ENCODE data around the gene LZTS3.
"Not testable (repeated sequence)": the region's sequence is repeated elsewhere in the genome, so short reads cannot be mapped to it uniquely, and the experiment has no call there.

LZTS3 gene

DNA sequence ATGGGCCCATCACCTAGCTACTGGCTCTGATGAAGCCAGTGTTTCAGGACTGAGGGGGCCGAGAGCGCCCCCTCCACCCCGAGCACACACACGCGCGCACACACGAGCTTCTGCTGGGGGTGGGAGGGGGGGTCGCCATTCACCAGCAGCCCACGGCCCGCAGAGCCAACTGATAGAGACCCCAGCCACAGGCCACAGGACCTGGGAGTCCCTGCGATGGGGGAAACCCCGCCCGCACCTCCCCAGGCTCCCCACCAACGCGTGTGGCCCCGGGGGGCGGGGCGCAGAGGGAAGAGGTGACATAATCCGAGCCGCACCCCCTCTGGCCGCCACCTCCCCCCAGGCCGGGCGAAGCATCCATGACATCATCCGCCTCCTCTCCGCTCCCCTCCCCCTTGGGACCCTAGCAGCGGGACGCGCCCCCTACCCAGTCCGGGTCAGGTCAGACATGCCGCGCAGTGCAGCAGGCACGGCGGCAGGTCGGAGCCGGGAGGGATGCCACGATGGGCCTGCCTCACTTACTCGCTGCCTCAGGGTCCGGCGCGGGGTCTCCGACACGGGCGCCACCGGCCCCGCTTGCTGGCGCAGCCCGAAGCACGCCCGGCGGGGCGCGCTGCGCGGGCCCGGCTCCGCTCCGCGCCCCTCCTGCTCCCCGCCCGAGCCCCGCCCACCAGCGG, at the start of gene LZTS3:
Gene LZTS3, minus strand, starts transcription at position 617 of the 677 bp plus-strand sequence. CDS start 6,386 bp downstream, outside the sequence.
- peak; percentile 84 for DNase-seq (ENCODE audit: low read depth)

DNA sequence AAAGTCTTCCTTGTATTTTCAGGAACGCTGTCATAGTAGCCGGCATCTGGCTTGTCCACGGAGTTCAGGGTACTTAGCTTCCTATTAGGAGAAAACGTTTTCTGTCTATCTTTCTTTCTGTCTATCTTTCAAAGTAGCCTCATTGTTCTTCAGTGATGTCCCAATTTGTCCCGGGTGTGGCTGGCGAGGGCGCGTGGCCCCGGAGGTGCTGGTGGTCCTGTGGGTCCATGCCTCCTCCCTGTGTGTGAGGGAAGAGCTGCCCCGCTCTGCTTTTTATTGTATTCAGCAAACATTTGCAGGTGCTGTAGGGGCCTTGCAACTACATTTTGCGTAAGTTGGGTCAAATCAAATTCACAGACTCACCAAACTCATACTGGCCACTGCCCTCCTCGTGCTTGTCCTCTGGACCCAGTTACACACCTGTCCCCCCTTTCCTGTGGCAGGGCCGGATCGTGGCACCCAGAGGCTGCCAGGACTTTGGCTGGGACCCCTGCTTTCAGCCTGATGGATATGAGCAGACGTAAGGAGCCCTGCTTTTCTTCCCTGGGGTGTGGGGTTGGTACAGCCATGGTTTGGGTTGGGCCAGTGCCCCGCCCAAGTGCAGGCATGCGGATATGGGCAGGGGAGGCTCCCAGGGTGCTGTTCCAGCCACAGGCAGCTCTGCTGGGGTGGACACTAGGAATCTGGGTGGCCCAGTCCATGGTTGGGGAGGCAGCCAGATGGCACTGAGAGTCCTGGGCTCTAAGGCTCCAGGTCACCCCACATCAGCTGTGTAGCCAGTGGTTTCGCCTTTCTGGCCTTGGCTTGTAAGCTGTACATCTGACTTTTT, 48.3 kb upstream of the LZTS3 start:
- DNase-seq (ENCODE audit: low read depth) = no peak

DNA sequence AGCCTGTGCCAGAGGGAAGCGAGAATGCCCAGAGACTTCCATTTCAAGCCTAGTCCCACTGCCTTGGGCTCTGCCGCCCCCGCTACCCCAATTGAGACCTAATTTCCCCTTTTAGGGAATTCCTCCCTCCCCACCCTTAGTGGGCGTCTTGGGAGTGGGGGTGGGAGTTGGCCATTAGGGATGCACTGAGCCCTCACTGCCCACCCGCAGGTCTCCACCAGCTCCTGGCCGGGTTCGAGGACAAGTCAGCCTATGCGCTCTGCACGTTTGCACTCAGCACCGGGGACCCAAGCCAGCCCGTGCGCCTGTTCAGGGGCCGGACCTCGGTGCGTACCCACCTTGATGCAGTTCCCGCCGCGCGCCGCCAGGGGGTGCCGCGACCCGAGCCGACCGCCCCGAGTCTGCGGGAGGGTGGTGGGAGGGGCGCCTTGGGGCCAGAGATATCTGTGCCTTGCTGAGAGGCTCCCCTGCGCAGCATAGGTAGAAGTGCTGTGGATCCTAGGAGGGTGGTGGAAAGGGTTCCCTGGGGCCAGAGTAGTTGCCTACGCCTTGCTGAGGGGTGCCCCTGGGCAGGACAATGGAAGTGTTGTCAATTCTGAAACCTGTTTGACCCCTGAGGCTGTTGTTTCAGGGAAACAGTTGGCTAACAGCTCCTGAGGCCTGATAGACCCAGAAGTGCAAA, 45.1 kb upstream of the LZTS3 start:
- DNase-seq (ENCODE audit: low read depth) = peak; percentile 57

DNA sequence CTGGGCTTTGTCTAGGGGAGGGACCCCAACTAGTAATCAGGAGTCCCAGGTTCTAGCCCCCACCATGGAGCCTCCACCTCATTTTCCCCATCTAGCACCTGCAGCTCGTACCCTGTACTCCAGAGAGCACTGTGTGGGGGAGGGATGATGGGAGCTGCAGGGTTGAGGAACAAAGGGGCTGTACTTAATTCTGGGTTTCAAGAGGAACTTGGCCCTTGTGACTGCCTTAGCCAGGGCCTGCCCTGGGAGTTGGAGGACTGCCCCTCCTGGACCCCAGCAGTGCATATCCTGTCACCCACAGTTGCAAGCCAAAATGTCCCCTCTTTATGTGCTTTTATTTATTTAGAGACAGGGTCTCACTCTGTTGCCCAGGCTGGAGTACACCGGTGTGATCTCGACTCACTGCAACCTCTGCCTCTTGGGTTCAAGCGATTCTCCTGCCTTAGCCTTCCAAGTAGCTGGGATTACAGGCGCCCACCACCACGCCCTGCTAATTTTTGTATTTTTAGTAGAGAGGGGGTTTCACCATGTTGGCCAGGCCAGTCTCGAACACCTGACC, 42.1 kb upstream of the LZTS3 start:
- DNase-seq (ENCODE audit: low read depth) = not testable (repeated sequence)

DNA sequence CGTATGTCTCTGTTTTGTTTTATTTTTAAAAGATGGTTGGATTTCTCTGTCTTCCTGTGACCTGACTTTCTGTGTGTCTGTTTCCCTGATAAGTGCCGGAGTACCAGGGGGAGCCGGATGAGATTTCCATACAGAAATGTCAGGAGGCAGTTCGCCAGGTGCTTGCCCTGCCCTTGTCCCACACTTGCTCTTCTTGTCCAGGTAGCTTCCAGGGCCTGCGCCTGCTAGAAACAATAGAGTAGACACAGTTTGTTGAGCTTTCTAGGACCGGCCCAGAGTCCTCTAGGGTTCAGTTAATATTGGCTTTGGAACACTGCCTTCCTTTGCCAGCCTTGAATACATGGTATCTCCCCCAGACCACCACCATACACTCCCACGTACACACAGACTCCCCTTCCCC, 39.9 kb upstream of the LZTS3 start:
- DNase-seq (ENCODE audit: low read depth) = no peak

DNA sequence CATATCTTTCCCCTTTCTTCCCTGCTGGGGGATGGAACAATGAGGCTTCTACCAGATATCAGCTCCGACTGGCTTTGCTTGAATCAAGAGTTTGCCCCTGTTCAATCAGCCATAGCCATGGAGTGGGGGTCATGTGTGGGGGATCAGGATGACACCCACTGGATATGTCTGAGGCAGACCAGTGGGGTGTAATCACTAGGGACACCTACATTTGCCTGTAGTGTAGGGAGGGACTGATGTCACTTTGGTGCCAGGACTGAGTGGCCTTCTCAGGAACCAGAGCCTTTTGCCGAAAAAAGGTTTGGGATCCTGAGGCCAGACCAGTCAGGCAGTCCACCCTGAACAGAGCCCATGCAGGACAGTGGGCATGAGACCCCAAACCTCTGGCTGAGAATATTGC, 37.0 kb upstream of the LZTS3 start:
- no peak for DNase-seq (ENCODE audit: low read depth)

DNA sequence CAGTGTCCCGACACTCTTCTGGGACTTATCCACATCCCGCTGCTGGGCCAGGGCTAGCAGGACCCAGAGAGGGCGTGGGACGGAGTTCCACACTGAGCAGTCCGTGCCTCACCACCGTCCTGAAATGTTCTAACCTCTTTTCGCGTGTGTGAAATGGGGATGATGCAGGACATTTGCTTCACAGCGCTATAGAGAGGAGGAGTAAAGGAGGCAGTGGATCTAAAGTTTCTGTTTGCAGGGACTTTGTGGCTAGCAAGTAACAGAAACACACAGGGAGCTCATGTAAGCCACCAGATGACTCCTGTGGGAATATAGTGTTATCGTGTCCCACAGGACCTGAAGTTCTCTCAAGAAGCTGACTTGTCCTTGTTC, 36.6 kb upstream of the LZTS3 start:
- DNase-seq (ENCODE audit: low read depth) = no peak

DNA sequence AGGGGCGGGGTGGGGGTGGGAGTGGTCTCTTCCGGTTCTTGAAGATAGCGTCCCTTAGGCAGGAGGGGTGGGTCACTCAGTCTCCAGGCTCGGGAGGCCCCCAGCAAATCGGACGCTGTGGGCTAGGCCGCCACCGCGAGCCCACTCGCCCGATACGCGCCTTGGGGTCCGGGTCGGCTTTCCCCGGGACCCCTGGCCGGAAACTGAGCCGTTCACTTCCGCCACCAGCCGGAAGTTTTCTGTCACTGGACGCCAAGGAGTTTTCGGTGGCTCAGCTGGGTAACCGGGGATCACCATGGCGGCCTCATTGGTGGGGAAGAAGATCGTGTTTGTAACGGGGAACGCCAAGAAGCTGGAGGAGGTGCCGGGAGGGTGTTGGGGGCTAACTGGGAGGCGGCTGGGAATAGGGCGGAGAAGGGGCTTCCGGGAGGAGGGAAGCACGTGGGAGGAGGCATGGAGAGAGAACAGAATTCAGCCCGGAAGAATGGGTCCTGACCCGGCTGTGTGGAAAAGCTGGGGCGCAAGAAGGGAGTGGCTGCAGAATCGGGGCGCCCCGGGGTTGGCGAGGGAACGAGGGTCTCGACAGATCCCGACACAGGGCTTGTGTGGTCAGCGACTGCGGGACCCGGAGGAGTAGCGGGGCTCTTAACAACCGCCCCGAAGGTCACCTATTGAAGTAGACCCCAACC, 36.1 kb upstream of the LZTS3 start, which contains the start of gene ITPA:
Gene ITPA, plus strand, starts transcription at position 242 of the 689 bp plus-strand sequence. Its CDS starts 54 bp downstream, at position 296.
- peak; percentile 22 for DNase-seq (ENCODE audit: low read depth)

DNA sequence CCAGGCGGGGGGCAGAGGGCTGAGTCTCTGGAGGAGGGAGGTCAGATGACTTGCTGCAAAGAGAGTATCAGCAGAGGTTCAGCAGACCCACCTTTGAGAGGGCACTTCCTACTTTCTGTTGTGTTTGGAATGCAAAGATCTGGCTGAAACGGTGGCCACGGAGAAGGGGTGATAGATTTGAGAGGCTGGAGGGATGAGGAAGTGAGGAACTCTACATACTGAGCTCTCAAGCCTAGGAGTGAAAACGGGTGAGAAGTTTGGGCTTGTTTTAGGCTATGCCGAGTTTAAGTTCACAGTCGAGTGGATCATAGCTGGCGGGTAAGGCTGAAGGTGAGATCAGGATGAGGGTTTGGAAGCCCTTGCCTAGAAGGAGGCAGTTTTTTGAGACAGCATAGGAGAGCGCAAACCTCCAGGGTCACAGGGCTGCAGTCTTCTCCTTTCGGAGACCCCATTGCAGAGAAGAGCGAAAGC, 35.5 kb upstream of the LZTS3 start:
- no peak for DNase-seq (ENCODE audit: low read depth)

DNA sequence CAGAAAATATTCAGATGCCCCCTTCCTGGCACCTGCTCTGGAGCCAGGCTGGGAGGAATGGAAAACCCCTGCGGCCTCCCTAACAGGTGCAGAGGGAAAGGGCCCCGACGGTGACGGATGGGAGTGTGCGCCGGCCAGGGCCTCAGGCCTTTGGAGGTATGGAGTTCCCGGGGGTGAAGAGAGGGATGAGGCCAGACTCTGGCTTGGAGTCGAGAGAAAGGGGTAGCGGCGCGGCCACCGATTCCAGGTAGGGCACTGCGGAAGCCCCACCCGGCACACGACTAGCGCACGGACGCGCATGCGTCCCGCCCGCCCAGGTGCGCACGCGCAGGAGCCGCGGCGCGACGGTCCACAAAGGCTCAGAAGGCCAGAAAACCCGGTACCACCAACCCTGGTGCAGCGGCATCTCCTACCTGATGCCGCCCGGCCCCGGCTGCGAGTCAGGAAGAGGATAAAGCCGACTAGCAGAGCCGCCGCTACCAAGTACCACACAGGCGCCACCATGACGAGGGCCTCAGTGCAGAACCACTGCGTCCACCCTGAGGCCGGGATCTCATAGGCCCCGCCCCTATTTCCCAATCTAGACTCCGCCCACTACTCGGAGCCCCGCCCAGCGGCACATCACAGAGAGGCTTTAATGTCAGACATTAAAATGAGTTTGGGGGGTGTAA, 30.9 kb upstream of the LZTS3 start, which contains the start of gene DDRGK1:
Gene DDRGK1, minus strand, starts transcription at position 559 of the 671 bp plus-strand sequence. Its CDS starts 55 bp downstream, at position 504.
- peak; percentile 83 for DNase-seq (ENCODE audit: low read depth)

DNA sequence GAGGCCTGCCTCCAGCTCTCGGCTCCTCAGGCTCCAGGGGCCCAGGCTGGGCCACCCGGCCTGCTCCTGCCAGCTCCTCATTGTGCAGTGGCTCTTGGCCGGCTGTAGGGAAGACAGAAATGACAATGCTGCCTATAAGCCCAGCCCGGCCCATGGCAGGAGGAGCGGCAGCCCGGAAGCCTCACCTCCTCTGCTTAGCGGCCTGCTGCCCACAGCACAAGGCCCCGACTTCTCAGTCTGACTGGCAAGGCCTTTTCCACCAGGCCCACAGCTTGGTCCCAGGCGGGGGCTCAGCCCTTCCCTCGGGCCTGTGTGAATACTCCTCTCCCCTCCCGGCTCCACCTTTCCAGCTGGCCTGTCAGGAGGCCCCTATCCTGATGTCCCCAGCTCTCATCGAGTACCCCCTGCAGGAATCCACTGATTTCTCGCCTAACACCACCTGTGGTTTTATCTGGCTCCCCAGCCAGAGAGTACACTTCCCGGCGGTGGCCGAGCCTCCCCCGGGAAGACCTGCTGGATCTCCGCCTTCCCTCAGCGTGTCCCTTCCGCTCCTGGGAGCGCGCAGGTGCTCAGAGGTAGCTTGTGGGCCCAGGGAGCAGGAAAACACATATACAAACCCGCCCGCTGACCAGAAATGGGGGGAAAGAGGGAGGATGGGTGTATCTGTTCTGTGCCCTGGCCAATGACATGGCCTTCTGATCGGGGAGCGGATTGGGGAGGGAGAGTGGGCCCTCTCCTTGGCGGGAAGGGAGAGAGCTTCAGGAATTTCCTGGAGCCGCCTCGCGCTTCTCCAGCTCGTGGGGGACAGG, 30.2 kb upstream of the LZTS3 start:
- no peak for DNase-seq (ENCODE audit: low read depth)

DNA sequence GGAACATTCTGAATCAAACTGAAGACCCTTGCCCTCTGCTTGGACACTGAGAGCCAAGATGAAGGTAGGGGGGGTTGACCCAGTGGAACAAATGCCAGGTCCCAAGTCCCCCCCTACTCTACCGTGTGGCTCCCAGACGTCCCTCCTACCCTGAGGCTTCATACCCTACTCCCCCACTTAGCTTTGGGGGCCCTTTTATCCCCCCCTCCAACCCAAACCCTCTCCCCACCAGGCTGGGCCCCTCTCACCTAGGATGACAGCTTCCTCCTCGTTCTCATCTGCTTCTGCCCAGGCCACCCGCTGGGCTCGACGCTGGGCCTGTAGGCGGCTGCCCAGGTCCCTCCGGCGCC, 29.6 kb upstream of the LZTS3 start:
- no peak for DNase-seq (ENCODE audit: low read depth)

DNA sequence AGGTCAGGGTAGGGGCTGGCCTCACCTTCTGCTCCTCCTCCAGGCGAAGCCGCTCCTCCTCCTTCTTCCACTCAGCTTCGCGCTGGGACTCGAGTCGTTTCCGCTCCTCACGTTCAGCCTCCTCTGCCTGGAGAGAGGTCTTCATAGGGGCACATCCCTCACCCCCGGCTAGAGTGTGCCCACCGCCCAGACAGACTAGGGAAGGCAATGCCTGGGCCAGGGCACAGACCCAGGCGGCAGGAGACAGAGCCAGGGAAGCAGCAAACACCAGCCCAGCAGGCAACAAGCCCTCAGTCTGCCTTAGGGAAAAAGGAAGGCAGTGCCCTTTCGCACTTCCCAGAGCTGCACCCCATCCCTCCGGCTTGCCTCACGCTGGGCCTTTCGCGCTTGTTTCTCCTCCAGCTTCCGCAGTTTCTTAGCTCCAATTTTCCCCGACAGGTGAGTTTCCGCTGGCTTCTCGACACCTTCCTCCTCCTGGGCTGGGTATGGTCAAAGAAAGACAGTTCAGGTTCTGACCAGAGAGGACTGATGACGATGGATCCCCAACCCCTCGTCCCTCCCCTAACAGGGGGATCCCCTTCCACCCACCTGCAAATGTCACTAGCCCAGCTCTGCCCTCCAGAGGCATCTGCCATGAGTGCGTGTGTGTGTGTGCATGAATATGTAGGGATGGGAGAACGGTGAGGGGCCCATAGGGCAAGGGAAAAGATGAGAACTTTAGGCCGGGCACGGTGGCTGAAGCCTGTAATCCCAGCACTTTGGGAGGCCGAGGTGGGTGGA, 26.8 kb upstream of the LZTS3 start:
- no peak for DNase-seq (ENCODE audit: low read depth)

DNA sequence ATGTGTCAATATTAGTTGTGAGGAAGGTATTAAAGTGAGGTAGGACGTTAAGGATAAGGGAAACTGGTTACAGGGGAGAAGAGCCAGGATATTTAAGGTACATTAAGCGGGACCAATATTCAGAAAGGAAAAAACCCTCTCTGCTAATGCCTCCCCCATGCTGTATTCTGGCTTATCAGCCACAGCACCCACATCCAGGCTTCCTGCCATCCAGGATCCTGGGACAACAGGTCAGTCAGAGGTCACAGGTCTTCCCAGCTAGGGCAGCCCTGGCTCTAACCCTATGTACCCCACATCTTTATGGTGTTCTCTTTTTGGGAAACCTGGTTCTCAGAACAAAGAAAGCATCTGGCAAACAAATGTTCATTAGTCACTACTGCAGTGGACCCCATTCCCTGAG, 25.9 kb upstream of the LZTS3 start:
- DNase-seq (ENCODE audit: low read depth) = no peak

DNA sequence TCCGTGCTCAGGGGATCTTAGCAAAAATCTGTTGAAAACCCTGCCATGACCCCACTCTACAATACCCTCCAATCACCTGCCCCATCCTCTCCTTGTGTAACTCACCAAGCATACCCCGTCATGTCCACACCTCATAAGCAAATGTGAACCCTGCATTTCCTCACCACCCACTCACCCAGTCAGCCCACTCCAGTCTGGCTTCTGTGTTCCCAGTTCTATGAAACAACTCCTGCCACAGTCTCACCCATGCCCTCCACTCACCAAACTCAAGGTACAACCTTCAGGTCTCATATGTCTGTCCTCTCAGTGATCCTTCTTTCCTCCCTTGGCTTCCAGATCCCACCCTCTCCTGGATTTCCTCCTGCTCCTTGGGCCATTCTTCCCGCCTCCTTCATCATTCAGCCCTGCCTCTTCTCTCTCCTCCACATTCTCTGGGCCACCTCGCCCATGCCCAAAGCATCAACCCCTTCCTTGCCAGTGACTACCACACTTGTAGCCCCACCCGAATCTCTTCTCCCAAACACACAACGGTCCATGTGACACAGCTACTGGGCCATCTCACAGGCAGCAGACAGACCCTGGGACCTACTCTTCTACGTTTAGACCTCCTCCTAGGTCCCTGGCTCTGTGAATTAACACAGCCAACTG, 22.4 kb upstream of the LZTS3 start:
- DNase-seq (ENCODE audit: low read depth) = no peak

DNA sequence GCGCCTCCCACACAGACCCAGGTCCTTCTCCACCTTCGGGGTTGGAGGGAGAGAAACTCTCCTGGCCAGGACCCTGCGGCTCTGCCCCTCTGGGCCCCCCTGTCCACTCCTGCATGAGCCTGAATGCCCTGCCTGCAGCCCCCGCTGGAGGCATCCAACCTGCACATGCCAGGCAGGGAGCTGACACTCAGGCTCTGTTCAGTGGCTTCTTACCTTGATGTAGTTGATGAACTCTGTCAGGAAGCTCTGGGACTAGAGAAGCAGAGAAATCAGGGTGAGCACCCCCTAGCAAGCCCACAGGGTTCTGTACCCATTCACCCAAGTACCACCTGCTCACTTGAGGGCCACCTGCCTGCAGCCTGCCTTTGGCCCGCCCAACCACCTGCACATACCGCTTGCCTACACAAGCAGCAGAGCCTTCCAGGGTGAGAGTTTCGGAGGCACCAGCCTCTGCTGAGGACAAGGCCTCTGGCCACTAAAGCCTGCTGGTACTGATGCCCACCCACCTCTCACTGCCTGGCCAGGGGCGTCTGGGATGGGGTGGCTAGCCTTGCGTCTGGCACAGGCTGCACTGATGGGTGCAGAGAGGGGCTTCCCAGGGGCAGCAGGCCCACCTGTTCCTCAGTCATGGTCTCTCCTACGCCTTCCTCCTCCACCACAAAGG, 21.4 kb upstream of the LZTS3 start:
- no peak for DNase-seq (ENCODE audit: low read depth)

DNA sequence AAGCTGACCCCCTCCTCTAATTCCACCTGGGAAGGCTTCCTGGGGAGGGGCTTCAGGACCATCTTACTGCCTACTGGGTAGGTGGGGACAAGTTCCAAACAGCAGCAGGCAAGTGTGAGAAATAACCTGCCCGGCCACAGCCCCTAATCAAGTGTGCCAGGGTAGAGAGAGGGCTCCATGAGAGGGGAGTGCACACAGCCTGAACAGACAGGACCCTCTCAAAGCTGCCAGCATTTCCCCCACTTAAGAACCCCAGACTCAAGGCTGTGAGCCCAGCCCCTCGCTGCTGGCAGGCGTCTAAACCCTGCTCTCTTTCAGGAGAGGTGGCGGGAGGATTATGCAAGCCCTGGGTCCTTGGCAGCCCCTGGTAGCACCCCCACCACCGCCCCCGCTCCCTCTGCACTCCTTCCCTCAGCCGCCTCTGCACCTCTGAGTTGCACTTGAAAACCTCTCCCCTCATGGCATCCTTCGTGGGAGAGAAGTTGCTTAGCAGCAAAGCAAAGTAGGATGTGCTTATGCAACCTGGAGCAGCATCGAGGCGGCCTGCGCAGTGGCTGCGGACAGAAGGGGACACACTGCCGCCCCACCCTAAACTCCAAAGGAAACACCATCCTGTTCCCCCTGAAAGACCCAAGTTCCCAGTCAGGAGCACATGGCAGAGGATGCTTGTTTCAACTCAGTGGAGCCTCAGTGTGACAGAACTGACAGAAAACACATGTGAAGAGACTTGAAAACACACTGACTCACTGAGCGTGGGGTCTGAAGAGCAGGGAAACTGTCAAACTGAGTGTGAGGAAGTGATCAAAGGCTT, 20.7 kb upstream of the LZTS3 start:
- DNase-seq (ENCODE audit: low read depth) = no peak
